T-helper 2 cell (primary cell): ENCODE results near the gene ENTPD7.
A peak's percentile ranks its signal among the peaks of the same experiment; 100 is the strongest.
"Not testable (repeated sequence)": the region's sequence is repeated elsewhere in the genome, so short reads cannot be mapped to it uniquely, and the experiment has no call there.

Experiments used
- DNase-seq, 5 experiments: peaks; one replicate each; pipeline versions ENCODE4 v3.0.0 to v3.0.0-alpha.2; 2012 to 2022

The ENTPD7 gene

GRCh38 chr10:99693933-99694583 is 34.7 kb downstream of the ENTPD7 start:
- no peak for DNase-seq

- DNase-seq, result no peak
Observed at GRCh38 chr10:99695761-99696160, 36.5 kb downstream of the ENTPD7 start.

GRCh38 chr10:99698504-99699080 is 39.3 kb downstream of the ENTPD7 start:
- no peak for DNase-seq

- DNase-seq, result no peak
Observed at GRCh38 chr10:99700649-99701048, 41.3 kb downstream of the ENTPD7 start.

- DNase-seq, result no peak
Observed at GRCh38 chr10:99708428-99709012, 49.2 kb downstream of the ENTPD7 start.

GRCh38 chr10:99709480-99710229 is 50.3 kb downstream of the ENTPD7 start:
- DNase-seq, result peak in 1 of 5 experiments; percentile 7

- DNase-seq, result peak in 1 of 5 experiments; percentile 57
Observed at GRCh38 chr10:99711129-99711719, 51.9 kb downstream of the ENTPD7 start.

- DNase-seq, result no peak
Observed at GRCh38 chr10:99714446-99714845, 55.1 kb downstream of the ENTPD7 start.

- no peak for DNase-seq
Observed at GRCh38 chr10:99720387-99720786, 61.1 kb downstream of the ENTPD7 start.

- DNase-seq, result no peak
Observed at GRCh38 chr10:99730026-99730425, 70.7 kb downstream of the ENTPD7 start.

- DNase-seq, result no peak
Observed at GRCh38 chr10:99731306-99732032, 72.2 kb downstream of the ENTPD7 start.

- peak; percentile 85 to 97 (median 93) for DNase-seq
Observed at GRCh38 chr10:99732033-99732842, 72.9 kb downstream of the ENTPD7 start, which contains the start of the genes COX15 and CUTC. Gene COX15, minus strand, starts transcription at chr10:99732127. Its CDS starts 78 bp downstream, at chr10:99732049. Gene CUTC, plus strand, starts transcription at chr10:99732234. Its CDS starts 115 bp downstream, at chr10:99732349.

GRCh38 chr10:99733366-99733765 is 74.1 kb downstream of the ENTPD7 start:
- DNase-seq, result no peak

- DNase-seq, result not testable (repeated sequence)
Observed at GRCh38 chr10:99734111-99734510, 74.8 kb downstream of the ENTPD7 start.

- DNase-seq, result no peak
Observed at GRCh38 chr10:99740260-99740659, 81.0 kb downstream of the ENTPD7 start.

GRCh38 chr10:99740933-99741559 is 81.7 kb downstream of the ENTPD7 start:
- DNase-seq, result no peak

- no peak for DNase-seq
Observed at GRCh38 chr10:99742254-99742653, 82.9 kb downstream of the ENTPD7 start.

- DNase-seq, result no peak
Observed at GRCh38 chr10:99742701-99743100, 83.4 kb downstream of the ENTPD7 start.

- no peak for DNase-seq
Observed at GRCh38 chr10:99743841-99744240, 84.5 kb downstream of the ENTPD7 start.

GRCh38 chr10:99746166-99746565 is 86.9 kb downstream of the ENTPD7 start:
- DNase-seq, result not testable (repeated sequence)
